Measurements from ENCODE around the gene RHBDF2. TPM values are rescaled to one million over a fixed set of nuclear protein-coding genes. Genes with fewer than 3 reads are reported as not detected.

Gene RHBDF2
- total RNA-seq, 2 donors from 2014 or later: 16.0 to 18.9 TPM

DNA sequence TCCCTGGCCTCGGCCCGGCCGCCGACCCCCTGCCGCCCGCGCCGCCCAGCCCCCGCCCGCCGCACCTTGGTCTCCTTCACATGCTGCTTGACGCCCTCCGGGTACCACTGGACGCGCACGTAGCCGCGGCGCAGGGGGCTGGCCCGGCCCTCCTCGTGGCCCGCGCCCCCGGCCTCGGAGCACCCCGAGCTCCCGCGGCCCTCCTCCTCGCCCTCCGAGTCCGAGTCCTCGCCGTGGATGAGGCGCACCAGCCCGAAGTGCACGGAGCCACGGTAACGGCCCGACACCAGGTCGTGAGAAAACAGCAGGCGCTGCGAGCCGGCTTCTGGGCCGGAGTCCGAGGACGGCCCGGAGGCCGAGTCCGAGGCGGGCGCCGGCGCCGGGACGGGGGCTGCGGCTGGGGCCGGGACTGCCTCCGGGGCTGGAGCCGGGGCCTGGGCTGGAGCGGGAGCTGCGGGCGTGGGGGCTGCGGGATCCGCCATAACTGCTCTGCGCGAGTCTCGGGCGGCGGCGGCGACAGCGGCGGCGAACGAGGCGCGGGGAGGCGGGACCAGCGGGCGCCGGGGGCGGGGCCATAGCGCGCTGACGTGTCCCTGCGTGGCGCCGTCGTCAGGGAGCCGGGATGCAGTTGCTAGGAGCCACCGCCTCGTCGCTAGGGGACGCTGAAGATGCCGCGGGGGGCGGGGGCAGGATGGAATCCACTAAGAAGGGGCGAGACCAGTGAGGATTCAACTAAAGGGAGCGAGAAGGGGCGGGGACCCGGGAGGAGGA is 48.4 kb downstream of the RHBDF2 start, which contains the start of gene UBE2O:
Gene UBE2O (minus strand): TSS at position 493 of the 771 bp plus-strand sequence. CDS start 11 bp downstream, at position 482.
- intact Hi-C loops (cut with DNase I): no loop called here
- peak; percentile 97 for ATAC-seq
- peak; percentile 92 for DNase-seq

DNA sequence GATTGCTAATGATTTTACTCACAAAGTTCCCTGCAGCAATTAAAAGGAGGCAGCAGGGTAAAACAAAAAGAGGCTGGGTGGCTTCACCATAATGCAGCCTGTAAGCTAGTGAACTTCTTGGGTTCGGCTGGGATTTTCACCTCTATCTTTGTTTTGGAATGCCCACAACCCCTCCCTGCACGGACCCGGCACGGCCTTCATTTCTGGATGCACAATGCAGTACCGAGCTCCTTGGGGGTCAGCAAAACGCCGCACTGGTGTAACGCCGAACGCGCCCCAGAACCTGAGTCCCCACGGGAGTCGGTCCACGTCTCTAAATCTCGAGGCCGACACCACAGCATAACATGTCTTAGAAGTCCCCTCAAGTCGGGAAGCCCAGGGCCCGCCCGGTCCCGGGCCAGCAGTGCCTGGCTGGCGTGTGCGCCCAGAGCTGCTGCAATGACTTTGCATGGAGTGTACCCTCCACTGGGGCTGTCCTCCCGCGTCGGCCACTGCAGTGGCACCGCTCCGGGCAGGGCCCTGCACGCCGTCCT is 49.0 kb downstream of the RHBDF2 start:
- intact Hi-C loops (cut with DNase I): no loop called here

DNA sequence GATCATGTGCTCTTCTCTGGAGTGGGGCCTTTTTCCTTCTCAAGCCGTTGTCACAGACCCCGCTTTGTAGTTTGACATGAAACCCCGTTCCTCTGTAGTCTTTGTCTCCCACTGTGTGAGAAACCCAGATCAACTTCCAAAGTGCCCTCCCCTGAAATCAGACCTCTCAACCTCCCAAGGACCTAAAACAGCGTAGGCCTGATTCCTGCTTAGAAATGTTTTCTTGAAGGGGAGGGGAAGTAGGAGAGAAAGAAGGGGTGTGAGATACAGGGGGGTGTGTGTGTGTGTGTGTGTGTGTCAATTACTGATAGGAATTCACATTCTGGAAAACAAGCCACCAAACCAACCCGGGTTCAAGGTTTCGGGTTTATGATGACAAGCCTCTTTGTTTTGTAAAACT is 49.7 kb downstream of the RHBDF2 start:
- intact Hi-C loops (cut with DNase I): no loop called here
- ATAC-seq (no peak), DNase-seq (no peak)

More for the DNA sequence above, 49.0 kb downstream of the RHBDF2 start:
- no peak for DNase-seq
- peak; percentile 64 to 65 for ATAC-seq

DNA sequence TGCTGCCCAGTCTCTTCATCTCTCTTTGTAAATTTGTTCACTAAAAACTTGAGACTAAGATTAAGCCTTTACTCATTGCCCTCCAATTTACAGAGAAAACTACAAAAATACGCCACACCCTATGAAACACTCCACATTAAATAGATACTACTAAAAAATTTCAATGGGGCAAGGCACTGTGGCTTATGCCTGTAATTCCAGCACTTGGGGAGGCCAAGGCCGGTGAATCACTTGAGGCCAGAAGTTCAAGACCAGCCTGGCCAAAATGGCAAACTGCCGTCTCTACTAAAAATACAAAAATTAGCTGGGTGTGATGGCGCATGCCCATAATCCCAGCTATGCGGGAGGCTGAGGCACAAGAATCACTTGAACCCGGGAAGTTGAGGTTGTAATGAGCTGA is 52.1 kb downstream of the RHBDF2 start:
- DNase-seq (no peak), ATAC-seq (no peak)
- intact Hi-C loops (cut with DNase I): loop anchor here in 1 of 2 donors (5.0 kb wide), 1 partner anchor 37 kb away; no protein-coding TSS in a partner anchor

DNA sequence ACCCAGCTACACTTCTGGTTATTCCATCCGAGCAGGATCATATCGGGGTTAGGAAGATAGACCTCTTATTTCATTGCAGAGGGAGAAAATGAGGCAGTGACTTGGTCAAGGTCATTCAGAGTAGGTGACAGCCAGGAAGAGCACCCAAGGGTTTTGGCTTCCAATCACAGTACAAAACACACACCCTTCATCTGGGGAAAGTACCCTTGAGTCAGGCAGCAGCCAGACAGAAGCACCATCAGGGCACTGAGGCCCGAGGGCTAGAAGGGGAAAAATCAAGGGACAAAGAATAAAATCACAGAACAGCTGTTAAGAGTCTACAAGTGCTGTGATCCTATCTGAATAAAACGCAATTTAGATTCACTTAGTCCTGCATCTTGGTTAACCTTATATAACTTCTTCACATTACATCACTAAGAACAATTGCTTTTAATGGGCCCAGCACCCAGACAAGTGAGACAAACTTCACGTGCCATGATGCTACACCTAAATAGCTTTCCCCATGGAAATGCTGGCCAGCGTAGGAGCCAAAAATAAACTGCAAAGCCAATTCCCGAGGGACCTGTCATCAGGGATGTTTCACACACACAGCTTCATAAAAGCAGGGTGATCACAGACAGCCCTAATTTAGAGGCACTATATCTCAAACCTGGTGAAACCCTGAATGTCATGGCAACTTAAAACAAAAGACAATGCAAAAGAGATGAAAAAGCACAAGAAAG is 53.1 kb downstream of the RHBDF2 start:
- DNase-seq: no peak
- peak; percentile 3 to 17 for ATAC-seq
- intact Hi-C loops (cut with DNase I): loop anchor here in 1 of 2 donors (5.0 kb wide), 1 partner anchor 36 kb away; no protein-coding TSS in a partner anchor

DNA sequence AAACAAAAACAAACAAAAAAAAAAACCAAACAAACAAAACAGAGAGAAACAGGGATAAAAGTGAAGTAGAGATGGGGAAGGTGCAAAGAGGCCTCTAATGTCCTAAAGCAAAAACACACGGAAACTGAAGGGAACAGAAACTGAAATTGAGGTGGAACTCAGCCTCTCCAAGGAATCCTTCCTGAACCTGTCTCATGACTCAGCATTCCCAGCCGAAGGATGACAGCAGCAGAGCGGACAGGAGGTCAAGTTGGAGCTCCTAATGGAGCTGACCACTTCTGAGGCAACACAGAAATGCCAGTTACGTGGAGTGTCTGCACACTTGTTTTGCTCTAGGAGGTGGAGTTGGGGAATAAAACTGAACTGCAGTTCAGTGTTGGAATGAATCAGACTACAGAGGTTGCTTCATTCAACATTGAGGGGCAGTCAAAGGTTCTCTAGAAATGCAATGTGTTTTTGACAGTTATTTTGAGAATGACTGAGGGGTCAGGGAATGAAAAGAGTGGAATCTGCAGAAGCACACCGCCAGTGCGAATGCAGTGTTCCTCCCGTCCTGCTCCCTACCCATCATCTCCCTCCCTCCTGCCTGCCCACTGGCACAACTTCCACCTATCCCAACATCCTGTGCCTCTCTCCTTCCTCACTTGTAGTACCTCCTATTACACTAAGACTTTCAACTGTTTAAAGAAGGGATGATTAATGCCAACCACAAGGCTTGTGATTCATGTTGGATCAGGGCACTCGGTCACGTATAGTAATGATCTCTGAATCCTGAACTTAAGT is 54.6 kb downstream of the RHBDF2 start:
- ATAC-seq (peak in 1 of 2 donors; percentile 78), DNase-seq (no peak)
- intact Hi-C loops (cut with DNase I): loop anchor here in 1 of 2 donors (5.0 kb wide), 1 partner anchor 34 kb away; no protein-coding TSS in a partner anchor

DNA sequence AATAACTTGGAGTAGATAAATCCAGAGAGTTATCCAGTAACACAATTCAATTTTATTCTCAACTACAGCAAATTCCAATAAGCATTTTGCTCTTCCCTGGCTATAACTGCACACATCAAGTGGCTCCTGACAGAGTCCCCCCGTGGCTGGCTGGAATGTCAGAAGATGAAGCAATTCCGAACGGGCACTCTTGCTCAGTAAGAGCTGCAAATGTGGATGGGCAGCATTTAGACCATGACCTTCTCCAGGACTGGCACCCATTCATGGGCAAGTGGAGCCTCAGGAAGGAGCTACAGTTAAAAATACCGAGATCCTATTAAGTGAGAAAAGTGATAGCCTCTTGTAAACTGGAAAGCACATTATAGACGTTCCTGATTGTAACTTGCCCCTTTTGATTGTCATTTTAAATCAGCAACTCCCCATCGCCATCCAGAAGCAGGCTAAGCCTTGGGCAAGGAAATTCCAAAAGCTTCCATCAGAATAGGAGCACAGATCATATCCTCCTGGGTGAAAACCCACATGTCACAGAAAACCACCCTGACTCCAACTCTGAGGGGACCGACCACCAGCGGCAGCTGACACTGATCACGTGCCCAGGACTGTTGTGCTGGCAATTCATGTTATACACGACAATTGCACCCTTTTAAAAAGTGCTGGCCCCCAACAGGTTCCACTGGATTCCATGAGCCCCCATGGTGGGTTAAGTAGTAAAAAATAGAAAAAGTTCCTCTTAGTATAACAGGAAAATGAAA is 55.4 kb downstream of the RHBDF2 start:
- ATAC-seq (peak; percentile 29 to 34), DNase-seq (no peak)
- intact Hi-C loops (cut with DNase I): loop anchor here in 1 of 2 donors (5.0 kb wide), 1 partner anchor 34 kb away; no protein-coding TSS in a partner anchor

DNA sequence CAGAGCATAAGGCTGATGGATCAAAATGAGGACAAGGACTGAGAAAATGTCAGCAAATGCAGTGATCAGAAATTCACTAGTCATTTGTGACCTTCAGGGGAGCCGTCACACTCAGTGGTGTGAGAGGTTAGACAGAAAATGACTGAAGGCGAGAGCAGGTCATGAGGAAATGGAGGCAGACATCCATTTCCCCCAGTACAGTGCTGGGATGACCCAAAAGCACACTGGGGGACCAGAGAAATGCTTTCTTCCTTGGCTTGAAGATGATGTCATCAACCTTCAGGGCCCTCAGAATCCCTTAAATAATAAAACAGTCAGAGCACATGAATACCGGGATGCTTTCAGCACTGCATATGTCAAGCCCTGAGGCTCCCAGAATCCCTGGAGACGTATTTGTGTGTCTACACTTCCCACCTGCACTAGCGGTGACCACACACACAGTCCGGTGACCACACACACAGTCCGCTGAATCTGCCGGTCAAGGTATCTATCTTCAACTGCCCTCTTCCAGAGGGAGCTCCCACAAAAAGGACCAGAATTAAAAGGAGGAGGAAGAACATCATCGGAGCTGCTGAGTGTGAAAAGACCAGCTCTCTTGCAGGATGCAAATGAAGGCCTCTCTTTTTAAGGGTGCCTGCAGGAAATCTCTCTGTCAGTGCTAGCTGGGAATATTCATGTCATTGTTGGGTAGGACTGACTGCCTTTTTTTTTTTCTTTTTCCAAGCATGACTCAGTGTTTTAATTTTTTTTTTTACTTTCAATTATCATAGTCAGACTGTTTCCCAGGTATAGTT is 56.5 kb downstream of the RHBDF2 start:
- intact Hi-C loops (cut with DNase I): loop anchor here in 1 of 2 donors (5.0 kb wide), 1 partner anchor 32 kb away; no protein-coding TSS in a partner anchor
- ATAC-seq: no peak
- DNase-seq: no peak

DNA sequence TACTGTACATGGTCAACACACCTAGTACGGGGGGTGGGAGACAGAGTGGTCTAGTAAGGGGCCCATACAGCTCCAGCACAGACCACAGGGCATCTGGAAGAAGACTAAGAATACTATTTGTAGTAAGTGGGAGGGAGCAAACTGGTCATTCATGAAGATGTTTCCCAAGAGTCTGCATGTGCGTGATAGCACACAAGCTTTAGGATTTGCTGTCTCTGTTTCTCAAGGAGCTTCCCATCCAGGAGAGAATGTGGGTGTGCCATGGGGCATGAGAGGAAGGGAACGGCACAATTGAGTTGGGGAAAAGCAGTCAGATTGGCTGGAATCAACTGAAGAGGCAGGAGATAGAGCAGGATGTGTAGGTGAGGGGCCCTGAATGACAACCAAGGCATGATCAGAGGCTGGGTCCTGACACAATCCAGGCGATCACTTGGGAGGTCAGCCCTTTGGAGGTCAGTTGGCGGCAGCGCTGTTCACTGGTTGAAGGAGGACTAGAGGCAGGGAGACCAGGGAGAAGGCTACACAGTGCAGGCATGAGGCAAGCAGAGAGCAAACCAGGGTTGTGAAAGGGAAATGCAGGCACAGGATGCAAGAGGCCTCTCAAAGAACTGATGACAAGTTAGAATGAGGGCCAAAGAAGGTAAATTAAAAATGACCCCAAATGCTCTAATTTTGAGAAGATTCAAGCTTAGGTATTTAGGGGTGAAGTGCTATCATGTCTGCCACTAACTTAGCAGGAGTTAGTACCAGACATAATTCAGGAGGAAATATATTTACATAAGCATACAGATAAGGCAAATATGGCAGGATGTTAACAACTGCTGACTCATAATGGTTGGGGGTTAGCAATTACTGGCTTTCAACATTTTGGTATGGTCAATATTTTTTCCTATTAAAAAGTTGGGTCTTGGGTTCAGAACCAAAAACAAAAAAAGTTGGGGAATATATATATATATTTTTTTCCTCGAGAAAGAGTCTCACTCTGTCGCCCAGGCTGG is 58.6 kb downstream of the RHBDF2 start:
- intact Hi-C loops (cut with DNase I): no loop called here
- ATAC-seq: no peak
- DNase-seq: no peak

DNA sequence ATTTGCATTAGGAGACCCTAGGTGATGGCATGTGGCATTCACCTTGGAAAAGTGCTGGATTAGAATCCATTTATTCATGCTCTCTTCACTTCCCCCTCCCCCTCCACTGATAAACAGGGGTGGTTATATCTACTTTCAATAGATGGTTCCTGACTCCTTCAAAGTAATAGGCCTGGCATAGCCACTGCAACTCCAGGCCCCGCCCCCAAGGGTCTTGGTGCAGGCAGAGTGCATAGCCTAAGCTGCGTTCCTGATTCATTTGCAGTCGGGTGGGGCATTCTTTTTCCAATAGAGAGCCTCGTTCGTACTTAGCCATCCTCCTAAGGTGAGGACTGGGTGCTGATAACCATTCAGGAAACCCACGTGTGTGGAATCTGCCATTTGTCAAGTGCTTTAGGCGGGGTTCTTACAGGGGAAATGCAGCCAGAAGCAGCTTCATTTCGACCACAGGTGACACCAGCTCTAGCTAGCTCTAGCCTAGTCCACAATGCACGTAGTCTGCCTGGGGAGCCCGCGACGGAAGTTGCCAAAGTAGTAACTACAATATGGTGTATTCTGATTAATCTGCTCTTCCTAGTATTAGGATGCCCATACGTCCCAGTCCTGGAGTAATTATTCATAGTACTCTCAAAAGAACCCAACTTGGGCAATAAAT is 59.4 kb downstream of the RHBDF2 start:
- ATAC-seq (no peak), DNase-seq (no peak)
- intact Hi-C loops (cut with DNase I): no loop called here

DNA sequence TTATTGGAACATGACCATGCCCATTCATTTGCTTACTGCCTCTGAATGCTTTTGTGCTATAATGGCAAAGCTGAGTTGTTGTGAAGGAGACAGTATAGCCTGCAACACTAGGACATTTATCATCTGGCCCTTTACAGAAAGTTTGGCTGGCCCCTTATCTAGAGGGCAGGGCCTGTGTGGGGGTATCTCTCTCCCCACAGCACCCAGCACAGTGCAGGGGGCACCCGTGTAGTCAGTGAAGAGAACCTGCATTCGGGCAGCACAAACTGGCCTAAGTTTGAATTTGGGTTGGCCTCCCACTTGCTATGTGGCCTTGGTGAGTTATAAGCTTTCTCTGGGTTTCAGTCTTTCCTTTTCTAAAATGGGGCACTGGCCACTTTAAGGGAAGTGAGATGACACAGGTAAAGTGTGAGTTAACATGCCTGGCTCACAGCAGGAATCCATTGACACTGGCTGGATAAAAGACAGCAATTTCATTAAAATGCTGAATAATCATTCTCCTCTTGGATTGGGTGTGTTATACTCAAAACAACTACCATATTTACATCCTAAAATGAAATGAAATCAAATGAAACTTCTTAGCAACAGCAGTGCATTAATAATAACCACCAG is 60.4 kb downstream of the RHBDF2 start:
- intact Hi-C loops (cut with DNase I): no loop called here
- DNase-seq (no peak), ATAC-seq (no peak)

DNA sequence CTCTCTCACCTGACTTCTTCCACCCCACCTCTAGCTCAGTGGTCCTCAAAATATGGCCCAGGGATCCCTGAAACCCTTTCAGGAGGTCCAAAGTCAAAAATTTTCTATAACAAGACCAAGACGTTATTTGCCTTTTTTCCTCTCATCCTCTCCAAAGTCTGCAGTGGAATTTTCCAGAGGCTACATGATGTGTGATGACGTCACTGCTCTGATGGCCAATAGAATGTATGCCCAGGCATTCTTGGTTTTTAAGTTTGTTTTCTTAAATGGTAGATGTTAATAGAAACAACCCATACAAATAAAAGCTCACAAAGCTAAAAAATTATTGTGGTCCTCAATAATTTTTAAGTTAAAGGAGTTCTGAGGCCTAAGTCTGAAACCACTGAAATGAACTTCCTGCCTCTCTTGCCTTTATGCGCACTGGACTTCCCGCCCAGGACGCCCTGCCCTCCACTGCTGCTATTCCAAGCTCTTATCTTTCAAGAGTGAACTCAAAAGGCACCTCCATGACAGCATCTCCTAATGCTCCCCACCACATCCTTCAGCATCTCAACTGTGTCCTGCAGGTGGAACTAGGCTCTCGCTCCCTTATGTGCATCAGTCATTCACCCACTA is 61.8 kb downstream of the RHBDF2 start:
- DNase-seq (no peak), ATAC-seq (no peak)
- intact Hi-C loops (cut with DNase I): no loop called here

DNA sequence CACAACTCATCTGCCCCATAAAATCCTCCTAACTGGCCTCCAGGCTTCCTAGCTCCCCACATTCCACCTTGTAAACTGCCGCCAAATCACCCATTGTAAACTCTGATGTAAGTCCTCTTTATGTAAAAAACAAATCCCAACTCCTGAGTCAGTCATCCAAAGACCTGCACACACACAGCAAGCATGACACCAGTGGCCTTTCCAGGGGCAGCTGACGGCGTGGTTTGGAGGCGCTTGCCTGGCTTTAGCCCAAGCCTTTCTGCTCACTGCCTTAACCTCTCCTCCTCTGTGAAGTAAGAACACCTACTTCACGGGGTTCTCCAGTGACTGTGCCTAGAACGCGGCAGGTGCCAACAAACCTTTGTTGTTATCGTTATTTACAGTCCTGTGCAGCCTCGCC is 62.3 kb downstream of the RHBDF2 start:
- ATAC-seq: no peak

DNA sequence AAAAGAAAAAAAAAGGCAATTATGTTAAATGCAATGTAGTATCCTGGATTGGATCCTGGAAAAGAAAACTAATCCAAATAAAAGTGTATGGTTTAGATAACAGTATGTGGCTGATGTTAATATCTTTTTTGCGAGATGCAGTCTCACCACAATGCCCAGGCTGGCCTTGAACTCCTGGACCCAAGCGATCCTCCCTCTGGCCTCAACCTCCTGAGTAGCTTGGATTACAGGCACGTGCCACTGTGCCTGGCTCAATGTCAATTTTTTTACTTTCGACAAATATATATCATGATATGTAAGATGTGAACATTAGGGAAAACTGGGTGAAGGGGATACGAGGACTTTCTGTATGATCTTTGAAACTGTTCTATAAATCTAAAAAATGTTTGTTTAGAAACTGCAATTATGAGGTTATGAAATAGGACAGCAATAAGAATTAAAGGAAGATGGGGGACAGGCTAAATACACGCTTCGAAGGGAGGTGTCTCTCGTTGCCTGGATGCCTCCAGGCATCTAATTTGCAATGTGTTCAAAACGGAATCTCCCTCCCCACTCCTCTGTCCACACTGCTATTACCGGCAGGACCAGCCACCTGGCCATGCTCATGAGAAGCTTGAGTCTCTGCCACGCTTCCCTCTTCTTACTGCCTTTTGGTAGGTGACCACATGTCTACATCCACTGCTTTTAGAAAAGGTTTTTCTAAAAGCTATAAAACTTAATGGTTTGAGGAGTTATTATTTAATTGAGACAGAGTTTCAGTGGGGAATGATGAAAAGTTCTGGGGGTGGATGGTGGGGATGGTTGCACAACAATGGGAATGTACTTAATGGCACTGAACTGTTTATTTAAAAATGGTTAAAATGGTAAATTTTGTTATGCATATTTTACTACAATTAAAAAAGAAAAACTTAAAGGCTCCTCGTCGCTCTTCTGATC is 63.5 kb downstream of the RHBDF2 start:
- intact Hi-C loops (cut with DNase I): no loop called here
- DNase-seq (no peak), ATAC-seq (no peak)

More for the DNA sequence above, 62.3 kb downstream of the RHBDF2 start:
- no peak for DNase-seq
- intact Hi-C loops (cut with DNase I): no loop called here
